Stimulated activated CD4-positive, alpha-beta T cell treated with anti-CD3 and anti-CD28 coated beads, Interleukin-1b, Interleukin-23, amount 100 ng/mL, for 1 hour (primary cell): ENCODE results near the gene PRLR.
"Not testable (repeated sequence)": the region's sequence is repeated elsewhere in the genome, so short reads cannot be mapped to it uniquely, and the experiment has no call there.

Source experiments
- DNase-seq, 2 donors: peaks; one replicate each; pipeline ENCODE4 v3.0.0-alpha.2; 2020; ENCODE audit warnings: low read depth in 2 of 2

Gene PRLR

DNA sequence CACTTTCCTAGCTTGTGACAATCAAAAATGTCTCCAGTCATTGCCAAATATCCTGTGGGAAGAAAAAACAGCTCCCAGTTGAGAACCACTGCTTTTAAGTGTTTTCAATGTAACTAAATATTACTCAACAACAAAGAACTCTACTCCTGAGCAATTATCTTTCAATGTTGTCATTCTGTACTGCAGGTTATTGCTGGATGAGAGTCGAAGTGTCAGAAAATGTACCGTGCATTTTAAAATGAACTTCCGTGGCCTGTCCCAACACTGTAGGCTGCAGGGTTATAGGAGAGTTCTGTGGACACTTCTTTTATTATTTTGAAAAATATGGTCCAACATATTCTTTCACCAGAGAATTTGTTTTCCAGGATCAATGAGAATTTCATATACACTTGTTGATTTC is 147.8 kb downstream of the PRLR start:
- no peak for DNase-seq

DNA sequence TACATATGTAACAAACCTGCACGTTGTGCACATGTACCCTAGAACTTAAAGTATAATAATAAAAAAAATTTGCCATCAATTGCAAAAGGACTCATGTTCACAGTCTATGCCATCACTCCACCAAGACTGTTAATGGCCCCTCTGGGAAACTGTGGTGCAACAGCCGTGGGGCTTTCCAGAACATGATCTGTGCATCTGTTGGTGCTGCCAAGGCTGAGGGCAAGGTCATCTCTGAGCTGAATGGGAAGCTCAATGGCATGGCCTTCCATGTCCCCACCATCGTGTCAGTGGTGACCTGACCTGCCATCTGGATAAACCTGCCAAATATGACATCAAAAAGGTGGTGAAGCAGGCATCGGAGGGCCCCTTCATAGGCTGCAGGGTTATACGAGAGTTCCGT is 149.2 kb downstream of the PRLR start:
- DNase-seq: no peak

DNA sequence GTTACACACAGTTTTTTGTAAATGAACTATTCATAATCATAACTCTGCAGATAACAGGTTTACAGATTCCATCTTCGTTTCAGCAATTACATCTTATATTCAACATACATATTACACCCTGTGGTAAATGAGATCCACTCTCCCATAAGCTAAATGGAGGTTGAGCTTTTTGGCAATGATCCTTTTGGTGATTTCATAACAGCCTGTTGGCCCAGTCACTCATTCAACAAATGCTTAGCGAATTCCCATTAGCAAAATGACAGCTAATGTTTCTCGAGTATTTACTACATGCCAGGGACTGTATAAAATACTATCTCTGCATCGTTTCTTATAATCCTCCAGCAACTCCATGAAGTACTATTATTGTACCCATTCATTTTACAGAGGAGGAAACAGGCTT is 157.1 kb downstream of the PRLR start:
- DNase-seq: no peak

DNA sequence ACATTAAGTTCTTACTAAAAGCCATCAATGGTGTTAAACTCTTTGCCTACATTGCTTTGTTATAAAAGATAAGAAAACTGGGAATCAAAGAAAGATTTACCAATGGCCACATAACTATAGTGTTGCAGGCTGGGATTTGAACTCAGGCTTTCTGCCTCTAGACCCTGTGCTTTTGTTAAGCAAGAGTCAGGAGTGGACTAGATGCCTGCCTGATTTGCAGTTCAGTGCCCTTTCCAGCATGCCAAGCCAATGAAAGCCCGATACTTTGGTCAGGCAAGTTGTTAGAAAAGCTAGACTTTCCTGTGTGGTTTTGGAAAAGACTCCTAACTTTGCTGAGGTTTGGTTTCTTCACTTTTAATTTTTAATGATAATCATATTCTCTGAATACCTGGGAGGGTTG is 161.1 kb downstream of the PRLR start:
- DNase-seq: no peak

DNA sequence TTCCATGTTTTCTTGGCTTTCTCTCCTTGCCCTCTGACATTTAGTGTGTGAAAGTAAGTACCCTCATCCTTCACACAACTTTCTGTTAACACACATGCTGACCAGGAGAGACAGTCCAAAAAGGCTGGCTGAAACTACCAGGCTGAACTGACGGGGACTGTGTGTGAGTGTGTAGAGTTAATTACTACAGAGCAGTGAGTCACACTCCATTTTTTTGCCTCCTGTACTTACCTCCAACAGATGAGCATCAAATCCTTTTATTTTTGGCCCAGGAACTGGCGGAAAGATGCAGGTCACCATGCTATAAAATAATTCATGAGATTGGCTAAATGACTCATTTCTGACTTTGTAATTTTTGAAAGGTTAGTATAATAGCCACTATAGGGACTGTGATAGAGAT is 162.3 kb downstream of the PRLR start:
- DNase-seq: no peak

DNA sequence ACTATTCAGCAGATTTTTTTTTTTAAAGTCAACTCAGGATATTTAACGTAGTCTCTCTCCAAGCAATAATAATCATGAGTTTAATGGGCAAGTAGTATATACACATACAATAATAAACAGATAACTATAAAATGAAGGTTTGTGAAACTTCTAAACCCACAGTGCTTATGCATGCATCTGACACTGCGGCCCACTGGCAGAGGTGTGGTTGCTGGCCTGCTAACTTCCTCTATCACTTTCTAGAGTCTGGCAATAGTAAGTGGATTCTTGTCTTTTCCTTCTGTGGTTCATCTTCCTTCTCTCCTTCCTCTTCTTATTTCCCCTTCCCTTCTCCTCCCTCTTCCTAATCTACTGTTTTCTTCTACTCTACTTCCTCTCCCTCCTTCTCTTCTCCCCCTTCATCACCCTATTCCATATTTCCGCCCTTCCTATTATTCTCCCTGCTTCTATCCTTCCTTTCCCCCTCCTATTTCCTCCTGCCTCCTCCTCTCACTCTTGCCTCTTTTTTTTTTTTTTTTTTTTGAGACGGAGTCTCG is 164.0 kb downstream of the PRLR start:
- DNase-seq: no peak

DNA sequence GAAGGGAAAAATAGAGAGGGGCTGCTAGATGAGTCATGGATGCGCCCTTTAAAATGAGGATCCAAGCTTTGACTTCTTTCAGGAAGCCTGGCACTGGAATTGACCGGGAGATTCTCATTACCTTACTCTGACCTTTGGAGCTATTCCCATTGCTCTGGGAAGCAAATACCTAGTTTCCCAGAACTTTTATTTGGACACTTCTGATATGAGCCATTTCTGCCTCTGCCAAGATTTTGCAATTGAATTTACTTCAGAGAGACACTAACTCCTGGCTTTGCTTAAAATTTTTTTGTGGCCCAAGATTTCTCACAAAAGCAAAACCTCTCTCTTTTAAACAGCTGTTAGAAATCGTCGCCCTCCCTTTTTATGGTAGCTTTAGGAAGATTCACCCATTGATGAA is 166.9 kb downstream of the PRLR start:
- DNase-seq: no peak

DNA sequence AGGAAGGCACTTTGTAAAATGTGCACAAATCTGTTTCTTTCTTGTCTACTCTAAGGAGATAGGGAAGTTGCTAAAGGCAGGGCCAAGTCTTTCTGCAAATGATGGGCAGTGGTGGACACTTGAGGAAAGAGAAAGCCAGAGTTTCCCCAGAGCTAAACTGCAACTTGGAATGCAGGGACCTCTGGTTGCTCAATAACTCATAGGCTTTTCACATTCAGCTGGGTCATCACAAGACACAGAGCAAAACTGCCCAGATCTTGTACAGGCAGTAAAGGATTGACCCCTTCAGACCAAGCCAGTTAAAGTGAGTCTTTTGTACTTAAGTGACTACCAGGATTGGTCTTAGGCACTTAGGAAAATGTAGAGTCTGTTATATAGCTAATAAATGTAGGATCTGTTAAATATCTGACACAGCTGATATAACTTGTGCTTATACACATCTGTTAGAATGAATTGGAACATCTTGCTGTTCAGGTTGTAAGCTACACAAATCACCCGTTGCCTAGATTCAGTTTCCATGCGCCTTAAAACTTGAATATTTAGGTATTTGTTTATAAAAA is 169.0 kb downstream of the PRLR start:
- DNase-seq: no peak

DNA sequence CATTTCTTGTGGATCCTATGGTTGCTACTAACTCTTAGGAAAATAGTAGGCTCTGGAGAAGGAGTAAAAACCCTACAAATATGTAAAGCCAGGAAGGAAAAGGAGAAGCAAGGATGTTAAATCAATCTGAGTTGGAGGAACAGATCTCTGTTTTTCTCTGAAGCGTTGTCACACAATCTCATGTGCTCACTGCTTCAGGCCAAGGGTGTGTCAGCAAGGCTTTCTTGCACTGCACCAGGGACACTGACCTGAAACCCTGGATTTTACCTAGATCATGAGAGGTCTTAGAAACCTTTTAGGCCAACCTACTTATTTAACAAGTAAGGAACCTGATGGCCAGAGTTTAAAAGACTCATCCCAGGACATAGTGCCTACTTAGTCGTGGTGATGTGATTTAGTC is 170.1 kb downstream of the PRLR start:
- DNase-seq: no peak

DNA sequence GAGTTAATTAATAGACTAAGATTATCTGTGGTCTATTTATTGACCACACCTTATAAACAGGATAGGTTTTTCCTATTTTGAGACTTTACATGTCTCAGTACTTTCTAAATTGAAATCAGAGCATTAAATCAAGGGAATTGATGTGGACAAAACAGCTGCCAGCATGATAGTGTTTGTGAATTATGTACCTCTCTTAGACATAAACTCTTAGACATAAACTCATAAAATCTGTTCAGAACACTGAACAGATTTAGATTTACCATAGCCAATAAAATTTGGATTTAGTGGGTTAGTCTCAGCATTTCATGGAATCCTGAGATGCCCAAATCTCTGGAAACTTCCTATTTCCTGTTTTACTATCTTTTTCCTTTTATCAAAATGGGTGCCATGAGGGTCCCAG is 171.0 kb downstream of the PRLR start:
- no peak for DNase-seq

DNA sequence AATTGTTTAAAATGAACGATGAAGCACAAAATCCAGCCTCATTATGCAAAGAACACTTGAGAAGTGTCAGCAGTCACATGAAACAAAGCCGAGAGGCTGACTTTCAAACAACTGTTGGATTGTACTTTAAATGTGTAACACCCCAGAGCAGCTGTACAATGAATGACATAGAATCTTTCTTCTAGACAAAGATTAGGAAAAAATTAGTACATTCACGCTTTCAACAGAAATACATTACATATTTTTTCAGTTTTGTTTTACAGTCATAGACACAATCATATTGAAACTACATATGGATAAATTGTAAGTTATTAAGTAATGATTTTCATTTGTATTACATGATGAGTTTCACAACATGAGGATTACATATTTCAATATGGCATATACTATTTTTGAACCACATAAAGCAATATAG is 171.9 kb downstream of the PRLR start:
- no peak for DNase-seq

DNA sequence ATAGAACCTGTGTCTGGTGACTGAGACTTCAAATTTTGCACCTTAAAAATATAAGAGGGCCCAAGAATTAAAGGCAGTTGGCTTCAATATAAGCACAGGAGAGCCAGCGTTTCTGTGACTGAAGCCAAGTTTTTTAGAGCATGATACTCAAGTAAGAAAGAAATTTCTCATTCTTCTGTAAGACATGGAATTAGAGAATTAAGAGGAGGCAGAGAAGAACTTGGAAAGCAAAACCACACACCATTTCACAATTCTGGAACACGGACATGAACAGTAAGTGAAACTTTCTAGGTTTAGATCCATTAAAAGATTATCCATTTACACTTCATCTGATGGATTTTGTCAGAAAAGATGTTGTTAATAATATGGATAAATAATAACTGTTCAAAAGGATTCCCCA is 173.6 kb downstream of the PRLR start:
- DNase-seq: no peak

DNA sequence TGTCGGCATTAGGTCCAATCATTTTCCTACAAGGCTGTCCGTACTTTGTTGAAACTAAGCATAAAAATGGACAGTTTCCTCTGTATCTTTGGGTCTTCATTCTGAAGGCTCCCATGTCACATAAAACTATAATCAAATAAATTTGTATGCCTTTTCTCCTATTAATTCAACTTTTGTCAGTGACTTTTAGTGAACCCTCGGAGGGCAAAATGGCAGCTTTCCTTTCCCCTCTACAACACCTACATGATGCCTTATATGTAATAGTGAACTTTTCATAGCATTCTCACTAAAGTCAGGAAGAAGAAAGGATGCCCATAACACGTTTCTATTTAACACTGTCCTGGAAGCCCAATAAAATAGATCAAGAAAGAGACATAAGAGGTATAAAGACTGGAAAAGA is 177.4 kb downstream of the PRLR start:
- no peak for DNase-seq

DNA sequence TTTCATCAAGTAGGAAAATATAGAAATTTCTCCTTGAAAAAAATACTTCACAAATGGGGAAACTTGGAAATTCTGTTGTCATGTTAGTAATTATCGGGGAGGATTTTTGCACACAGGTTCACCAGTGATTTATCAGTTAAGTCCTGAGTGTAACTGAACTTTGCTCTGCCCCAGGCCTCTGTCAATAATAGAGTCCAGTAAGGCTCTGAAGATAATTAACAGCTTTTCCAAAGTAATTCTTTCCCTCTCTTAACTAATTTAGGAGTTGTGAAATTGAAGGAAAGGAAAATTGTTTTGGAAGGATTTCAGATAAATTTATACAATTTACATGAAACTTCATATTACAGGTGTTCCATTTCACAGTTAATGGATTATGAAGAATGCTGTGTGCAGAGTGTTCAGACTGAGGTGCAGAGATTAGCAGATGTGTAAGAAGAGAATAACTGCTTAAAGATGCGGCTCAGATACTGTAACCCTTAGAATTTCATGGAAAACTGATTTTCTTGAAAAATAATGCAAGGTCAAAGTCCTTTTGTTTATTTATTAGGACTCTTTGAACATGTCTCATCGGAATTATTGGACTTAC is 179.7 kb downstream of the PRLR start:
- DNase-seq: no peak

DNA sequence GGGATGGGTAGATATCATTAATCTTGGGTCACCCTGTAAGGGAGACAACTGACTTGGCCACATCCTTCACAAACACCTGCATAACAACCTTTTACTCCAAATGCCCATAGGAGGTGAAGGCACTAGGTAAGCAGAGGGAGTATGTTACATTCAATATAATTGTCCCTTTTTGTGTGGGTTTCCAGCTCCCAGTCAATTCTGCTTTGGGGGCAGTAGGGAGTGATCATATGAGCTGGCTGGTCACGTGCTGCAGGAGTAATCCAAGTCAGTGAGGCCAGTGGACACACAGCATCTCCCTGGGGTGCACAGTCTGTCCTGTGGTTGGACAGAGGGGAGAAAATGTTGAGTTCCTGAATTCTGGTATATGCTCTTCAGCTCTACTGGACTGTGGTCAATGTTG is 181.4 kb downstream of the PRLR start:
- no peak for DNase-seq

DNA sequence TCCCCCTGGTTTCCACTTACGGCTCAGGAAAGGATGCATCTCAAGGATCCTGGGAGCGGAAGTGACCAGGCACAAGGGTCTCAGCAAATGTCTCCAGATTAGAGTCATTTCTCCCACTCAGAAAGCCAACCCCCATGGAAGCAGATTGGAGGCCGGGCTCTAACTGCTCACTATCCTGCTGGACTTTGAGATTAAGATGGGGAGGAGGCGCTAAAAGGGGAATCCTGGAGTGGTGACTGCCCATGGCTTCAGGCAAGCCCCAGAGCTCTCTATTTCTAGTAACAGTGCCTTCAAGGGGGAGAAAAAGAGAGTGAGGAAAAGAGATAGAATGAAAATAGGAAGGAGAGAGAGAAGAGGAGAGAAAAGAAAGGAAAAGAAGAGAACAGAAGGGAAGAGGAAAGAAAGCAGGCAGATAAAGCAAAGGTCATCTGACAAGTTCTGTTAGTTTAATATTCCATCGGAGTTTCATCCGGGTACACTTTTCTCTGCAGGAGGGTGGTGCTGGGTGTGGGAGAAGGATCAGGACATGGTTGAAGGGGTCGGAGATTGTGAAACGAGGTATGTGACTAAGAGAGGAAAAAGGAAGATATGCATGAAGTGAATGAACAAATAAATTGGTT is 182.4 kb downstream of the PRLR start, which contains the start of gene AGXT2:
Gene AGXT2 (minus strand): TSS at position 165 of the 620 bp plus-strand sequence. CDS start 57 bp downstream, at position 108.
- DNase-seq: no peak

DNA sequence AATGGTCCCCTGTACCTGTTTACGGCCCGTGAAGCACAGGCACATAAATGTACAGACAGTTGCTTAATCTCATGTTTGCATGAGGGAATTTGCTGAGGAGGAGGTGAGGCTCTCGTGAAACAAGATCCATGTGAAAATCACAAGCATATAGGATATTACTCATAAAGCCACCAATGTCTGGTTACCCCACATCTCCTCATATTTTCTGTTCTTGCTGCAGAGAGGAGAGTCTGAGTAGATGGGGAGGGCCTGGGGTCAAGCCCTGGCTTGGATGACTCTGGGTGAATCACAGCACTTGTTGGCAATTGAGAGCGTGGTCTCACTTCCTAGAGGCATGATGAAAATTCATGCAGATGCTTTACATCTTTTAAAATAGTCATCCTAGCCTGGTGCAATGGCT is 183.5 kb downstream of the PRLR start:
- DNase-seq: no peak

DNA sequence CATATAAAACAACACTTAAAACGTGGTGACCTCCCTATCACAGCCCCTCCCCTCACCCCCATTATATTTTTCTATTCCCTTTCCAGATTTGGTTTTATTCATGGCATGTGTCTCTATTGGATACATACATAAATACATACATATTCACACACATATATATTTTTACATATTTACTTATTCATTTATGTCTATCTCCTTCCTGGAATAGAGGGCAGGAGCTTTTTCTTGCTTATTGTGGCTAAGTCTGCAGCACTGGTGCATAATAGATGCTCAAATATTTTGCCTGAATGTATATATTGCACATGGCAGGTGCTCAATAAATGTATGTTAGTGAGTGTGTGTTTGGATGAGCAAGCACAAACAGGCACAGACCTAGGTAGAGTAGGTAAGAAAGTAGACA is 185.0 kb downstream of the PRLR start:
- DNase-seq: no peak

DNA sequence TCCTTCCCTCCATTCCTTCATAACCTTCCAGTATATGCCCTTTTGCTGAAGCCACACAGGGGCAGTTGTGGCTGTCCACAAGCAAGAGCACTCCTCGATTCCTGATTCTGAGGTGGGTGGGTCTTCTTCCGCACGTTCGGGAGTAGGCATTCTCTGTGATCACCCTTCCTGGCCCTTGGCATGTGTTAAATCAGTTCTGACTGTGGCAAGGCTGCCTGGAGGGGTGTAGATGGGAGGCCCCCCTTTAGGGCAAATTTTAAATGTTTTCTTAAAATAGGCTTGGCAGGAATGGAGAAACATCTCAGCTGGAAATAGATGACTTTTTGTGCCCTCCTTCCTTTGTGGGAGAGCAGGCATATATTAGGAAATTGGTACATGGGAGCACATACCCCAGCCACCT is 185.6 kb downstream of the PRLR start:
- no peak for DNase-seq

DNA sequence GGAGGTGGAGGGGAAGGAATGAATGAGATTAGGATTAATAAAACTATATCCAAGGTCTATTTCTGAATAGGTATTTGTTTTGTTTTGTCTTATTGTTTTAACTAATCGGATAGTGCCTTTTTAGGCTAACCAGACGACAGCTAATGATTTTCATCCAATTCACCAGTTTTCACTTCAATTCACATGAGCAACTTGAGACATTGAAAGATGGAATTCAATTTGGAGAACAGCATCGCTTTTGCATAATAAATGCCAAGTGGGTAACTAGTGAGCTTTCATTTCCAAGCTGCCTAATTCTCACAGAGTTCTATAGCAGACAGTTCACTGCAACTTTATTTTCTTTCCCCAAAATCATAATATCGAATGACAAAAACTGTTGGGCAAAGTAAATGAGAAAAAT is 187.5 kb downstream of the PRLR start:
- DNase-seq: no peak

DNA sequence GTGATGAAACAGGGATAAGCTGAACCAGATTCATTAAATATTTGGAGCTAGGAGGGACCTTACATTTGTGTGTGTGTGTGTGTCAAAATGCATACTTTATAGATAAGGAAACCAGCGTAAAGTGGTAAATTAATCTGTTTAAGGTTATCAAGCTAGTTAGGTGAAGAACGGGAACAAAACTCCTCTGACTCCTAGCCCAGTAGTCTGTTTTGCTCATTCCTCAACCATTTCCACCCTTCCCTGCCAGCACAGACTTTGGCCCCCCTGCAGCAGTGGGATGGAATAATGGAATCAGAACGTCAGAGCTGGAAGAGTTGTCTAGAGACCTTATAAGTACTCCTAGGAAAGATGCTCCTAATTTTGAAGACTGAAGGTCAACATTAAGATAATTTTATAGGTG is 189.0 kb downstream of the PRLR start:
- DNase-seq: no peak

DNA sequence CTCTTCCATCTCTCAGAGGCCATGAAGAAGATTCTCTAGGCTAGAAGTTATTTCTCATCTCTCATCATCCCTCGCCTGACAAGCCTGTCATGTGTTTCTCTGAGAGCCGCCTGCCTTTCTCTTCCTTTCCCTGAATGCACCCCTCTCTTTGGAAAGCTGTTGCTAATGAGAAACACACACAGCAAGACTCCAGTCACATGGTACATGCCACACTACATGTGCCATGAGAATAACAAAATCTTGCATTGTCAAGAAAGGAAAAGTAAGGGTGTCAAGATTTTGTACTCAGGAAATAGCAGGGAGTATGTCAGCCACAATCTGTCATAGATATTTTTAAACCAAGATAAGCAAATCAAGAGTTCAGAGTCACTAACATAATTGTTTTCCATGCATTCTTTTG is 191.4 kb downstream of the PRLR start:
- no peak for DNase-seq

DNA sequence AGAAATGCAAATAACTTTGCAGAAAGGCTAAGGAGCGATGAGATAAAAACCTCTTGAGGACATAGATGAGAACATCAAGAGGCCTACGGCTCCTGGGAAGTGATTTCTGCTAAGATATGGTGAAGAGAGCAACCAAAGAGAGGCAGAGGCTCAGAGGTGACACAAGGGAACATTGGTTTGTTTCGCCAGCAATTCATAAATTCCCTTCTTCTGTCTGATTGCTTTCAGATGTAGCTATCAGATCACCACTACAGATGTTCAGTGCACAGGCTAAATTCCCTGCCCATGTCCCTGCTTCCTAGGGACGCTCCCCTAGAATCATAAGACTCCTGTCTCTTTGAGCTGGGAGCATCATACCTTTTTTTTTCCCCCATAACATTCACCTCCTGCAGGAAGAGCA is 193.8 kb downstream of the PRLR start:
- no peak for DNase-seq

DNA sequence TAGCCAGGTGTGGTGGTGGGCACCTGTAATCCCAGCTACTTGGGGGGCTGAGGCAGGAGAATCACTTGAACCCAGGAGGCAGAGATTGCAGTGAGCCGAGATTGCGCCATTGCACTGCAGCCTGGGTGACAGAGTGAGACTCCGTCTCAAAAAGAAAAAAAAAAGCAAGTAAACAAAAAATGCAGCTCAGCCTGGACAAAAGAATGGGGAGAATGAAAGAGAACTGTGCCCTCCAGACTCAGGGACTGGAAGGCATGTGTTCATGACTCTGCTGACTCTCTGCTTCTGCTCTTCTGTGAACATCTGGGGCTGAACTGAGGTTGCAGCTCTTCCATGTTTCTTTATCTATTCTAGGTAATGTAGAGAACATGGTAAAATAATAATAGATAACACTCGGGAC is 194.4 kb downstream of the PRLR start:
- DNase-seq: not testable (repeated sequence)
